Hepatocyte (in vitro differentiated cells): ENCODE measurements around the gene SLC22A14. TPM values are rescaled to one million over a fixed set of nuclear protein-coding genes. Genes with fewer than 3 reads are reported as not detected.

ENCODE experiments used
- DNase-seq: peaks from one replicate; pipeline ENCODE4 v3.0.0-alpha.2; 2016; ENCODE audit warnings: low spot score
- H2AFZ ChIP-seq: fragments of 200-600 bp; sonication (generic); 2 replicates; pipeline ENCODE4 v1.6.0; 2016; ENCODE audit warnings: antibody characterized with exemption, mild to moderate bottlenecking
- H3K27ac ChIP-seq: fragments of 200-600 bp; sonication (generic); 2 replicates; pipeline ENCODE4 v1.5.1; 2016; ENCODE audit warnings: mild to moderate bottlenecking
- H3K27me3 ChIP-seq: fragments of 200-600 bp; sonication (generic); 2 replicates; pipeline ENCODE4 v1.6.1; 2016
- H3K36me3 ChIP-seq: fragments of 200-600 bp; sonication (generic); replicated peaks from 2 replicates; pipeline ENCODE4 v1.5.1; 2016; ENCODE audit warnings: low read depth; ENCODE audit not compliant: insufficient read depth
- H3K4me1 ChIP-seq: fragments of 200-600 bp; sonication (generic); 2 replicates; pipeline ENCODE4 v1.5.1; 2016; ENCODE audit warnings: mild to moderate bottlenecking, moderate library complexity; ENCODE audit not compliant: insufficient read depth
- H3K4me2 ChIP-seq: fragments of 200-600 bp; sonication (generic); 2 replicates; pipeline ENCODE4 v1.6.0; 2016
- H3K4me3 ChIP-seq: fragments of 200-600 bp; sonication (generic); 2 replicates; pipeline ENCODE4 v1.5.1; 2016; ENCODE audit warnings: mild to moderate bottlenecking
- H3K79me2 ChIP-seq: fragments of 200-600 bp; sonication (generic); 2 replicates; pipeline ENCODE4 v1.6.0; 2017; ENCODE audit warnings: mild to moderate bottlenecking
- H3K9me2 ChIP-seq: fragments of 200-600 bp; sonication (generic); replicated peaks from 2 replicates; pipeline ENCODE4 v1.6.0; 2017; ENCODE audit warnings: mild to moderate bottlenecking; ENCODE audit not compliant: insufficient read depth
- H3K9me3 ChIP-seq: fragments of 200-600 bp; sonication (generic); 2 replicates; pipeline ENCODE4 v1.5.1; 2016; ENCODE audit warnings: low read depth, mild to moderate bottlenecking
- H4K20me1 ChIP-seq: fragments of 200-600 bp; sonication (generic); 2 replicates; pipeline ENCODE4 v1.6.0; 2016; ENCODE audit warnings: mild to moderate bottlenecking; ENCODE audit not compliant: insufficient read depth, poor library complexity, severe bottlenecking
- CTCF ChIP-seq: fragments of 200-600 bp; sonication (generic); IDR thresholded peaks from 2 replicates; pipeline ENCODE4 v1.5.1; 2016; ENCODE audit warnings: antibody characterized with exemption, mild to moderate bottlenecking; ENCODE audit not compliant: poor library complexity
- EZH2 ChIP-seq: fragments of 200-600 bp; sonication (generic); IDR thresholded peaks from 2 replicates; pipeline ENCODE4 v1.6.1; 2016; ENCODE audit warnings: antibody characterized with exemption, mild to moderate bottlenecking, borderline replicate concordance
- EZH2phosphoT487 ChIP-seq: fragments of 200-600 bp; sonication (generic); IDR thresholded peaks from one replicate; pipeline ENCODE4 v1.6.1; 2018; ENCODE audit warnings: antibody characterized with exemption, mild to moderate bottlenecking, low read depth, moderate library complexity; ENCODE audit not compliant: unreplicated experiment, severe bottlenecking
- WGBS: methylation state at CpG from one replicate; pipeline ENCODE4 v1.1.6; 2016; ENCODE audit warnings: low lambda C conversion rate; ENCODE audit errors: missing lambda C conversion rate; 5-methylcytosine and 5-hydroxymethylcytosine counted together
- polyA plus RNA-seq: library from polyadenylated mRNA; unstranded; fragments of >200 nt; fragmentation: Nextera tagmentation; extraction: Ambion mirVana; gene quantifications from 2 replicates; pipeline ENCODE4 v1.2.1, GENCODE V29; 2016
- total RNA-seq: library from RNA; depleted of rRNA; stranded (reverse); fragments of >200 nt; gene quantifications from 2 replicates; pipeline ENCODE4 v1.2.3, GENCODE V29; 2014

SLC22A14 gene
- total and polyA plus RNA-seq, 2 experiments from 2014 or later: 0.57 to 0.64 TPM

GRCh38 chr3:38337703-38338102, 55.6 kb downstream of the SLC22A14 start:
- Histone ChIP-seq H4K20me1 (no peaks in the 10 kb centered on the region), H3K27me3 (no peaks in the 10 kb centered on the region), H3K4me2 (no peak overlapping the region), H3K79me2 (no peaks in the 10 kb centered on the region), H3K9me2 (no peaks in the 10 kb centered on the region), H3K9me3 (no peaks in the 10 kb centered on the region), H3K4me1 (no peaks in the 10 kb centered on the region), H3K4me3 (no peak overlapping the region), H3K27ac (no peak overlapping the region), H2AFZ (no peak overlapping the region), H3K36me3 (no peaks in the 10 kb centered on the region)
- TF ChIP-seq EZH2 (no peak), EZH2phosphoT487 (no peak), CTCF (no peak)
- 78% methylated on average over 2 of the region's 2 CpGs for WGBS
- DNase-seq: no peak

GRCh38 chr3:38343797-38344594, 61.9 kb downstream of the SLC22A14 start:
- Histone ChIP-seq H3K27me3 (no peaks in the 10 kb centered on the region), H3K27ac (no peak overlapping the region), H4K20me1 (no peaks in the 10 kb centered on the region), H3K36me3 (no peaks in the 10 kb centered on the region), H3K9me3 (no peaks in the 10 kb centered on the region), H2AFZ (no peak overlapping the region), H3K4me1 (no peaks in the 10 kb centered on the region), H3K9me2 (no peaks in the 10 kb centered on the region), H3K4me2 (no peak overlapping the region), H3K4me3 (no peak overlapping the region), H3K79me2 (peaks cover 8% of the 10 kb centered on the region)
- DNase-seq: no peak
- 93% methylated on average over 3 of the region's 3 CpGs for WGBS
- no peak for TF ChIP-seq EZH2
- no peak for TF ChIP-seq EZH2phosphoT487
- TF ChIP-seq CTCF: no peak

- Histone ChIP-seq H3K27me3 (no peaks in the 10 kb centered on the region), H3K4me1 (no peaks in the 10 kb centered on the region), H4K20me1 (no peaks in the 10 kb centered on the region), H3K4me2 (peak overlapping the region; percentile 96), H3K9me3 (no peaks in the 10 kb centered on the region), H3K9me2 (no peaks in the 10 kb centered on the region), H3K27ac (no peak overlapping the region), H3K36me3 (no peaks in the 10 kb centered on the region), H3K4me3 (no peak overlapping the region), H2AFZ (peak overlapping the region; percentile 98), H3K79me2 (peaks cover 12% of the 10 kb centered on the region)
- no peak for DNase-seq
- WGBS: 62% methylated on average over 7 of the region's 10 CpGs
- TF ChIP-seq CTCF (no peak), EZH2phosphoT487 (no peak), EZH2 (no peak)
Observed at GRCh38 chr3:38345879-38346586, 63.9 kb downstream of the SLC22A14 start.
